ENCODE data around the gene AQP12B.
"Not testable (repeated sequence)": the region's sequence is repeated elsewhere in the genome, so short reads cannot be mapped to it uniquely, and the experiment has no call there.

Gene AQP12B

DNA sequence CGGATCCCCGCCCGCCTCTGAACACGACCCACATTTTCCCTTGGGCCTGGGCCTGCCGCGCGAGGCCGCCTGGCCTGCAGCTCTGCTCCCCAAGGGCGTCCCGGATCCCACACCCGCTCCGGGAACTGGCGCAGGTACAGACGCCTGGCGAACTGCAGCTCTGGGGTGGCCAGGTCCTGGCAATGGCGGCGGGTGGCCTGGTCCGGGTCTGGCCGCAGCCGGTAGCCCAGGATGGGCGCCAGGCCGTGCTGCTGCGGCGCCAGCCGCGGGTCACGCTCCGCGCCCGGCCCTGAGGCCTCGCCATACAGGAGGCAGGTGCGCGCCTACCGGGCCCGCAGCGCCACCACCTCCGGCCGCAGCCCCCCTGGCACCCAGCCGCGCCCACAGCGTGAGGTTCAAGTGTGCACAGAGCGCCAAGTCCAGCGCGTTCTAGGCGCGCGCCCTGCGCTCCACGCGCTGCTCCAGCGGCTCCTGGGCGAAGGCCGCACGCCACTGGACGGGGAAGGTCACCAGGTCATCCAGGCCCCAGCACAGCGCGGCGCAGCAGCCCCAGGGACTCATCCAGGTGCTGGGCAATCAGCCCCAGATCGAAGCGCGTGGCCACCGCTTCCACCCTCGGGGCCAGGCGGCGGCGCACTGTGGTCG is 18.5 kb upstream of the AQP12B start:
- DNase-seq, result no peak

DNA sequence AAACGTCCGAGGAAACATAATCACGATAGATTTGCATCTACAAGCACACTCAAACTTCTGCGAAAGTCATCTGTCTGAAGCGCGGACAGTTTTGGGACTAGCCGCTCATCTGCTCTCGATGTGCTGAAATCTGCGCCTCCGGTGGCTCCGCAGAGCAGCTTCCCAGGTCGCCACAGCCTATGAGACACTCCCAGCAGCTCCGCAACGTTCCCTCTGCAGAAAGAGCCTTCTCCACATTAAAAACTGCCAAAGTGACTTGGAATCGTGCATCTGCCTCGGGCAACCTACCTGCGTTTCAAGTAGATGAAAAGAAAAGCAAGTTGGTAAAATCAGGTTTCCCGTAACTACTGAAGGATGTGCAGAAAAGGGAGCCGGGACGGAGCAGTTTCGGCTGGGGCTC is 17.9 kb upstream of the AQP12B start:
- DNase-seq, result not testable (repeated sequence)

DNA sequence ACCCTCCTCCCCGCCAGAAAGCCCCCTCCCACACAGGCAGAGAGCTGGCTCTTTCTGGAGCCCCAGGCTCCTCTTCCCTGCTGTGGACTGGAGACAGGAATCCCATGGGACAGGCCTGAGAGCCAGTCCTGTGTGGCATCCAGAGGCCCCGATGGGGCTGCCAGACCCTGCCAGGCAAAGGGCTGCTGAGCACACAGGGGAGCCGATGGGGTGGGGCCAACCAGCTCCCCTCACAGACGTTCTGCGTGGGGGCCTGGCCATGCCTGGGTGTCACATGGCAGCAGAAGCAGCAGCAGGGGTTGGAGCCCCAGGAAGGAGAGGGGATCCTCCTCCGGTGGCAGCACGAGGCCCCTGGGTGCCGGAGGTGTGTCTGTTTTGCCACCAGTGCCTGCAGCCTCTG is 17.1 kb upstream of the AQP12B start:
- not testable (repeated sequence) for DNase-seq

DNA sequence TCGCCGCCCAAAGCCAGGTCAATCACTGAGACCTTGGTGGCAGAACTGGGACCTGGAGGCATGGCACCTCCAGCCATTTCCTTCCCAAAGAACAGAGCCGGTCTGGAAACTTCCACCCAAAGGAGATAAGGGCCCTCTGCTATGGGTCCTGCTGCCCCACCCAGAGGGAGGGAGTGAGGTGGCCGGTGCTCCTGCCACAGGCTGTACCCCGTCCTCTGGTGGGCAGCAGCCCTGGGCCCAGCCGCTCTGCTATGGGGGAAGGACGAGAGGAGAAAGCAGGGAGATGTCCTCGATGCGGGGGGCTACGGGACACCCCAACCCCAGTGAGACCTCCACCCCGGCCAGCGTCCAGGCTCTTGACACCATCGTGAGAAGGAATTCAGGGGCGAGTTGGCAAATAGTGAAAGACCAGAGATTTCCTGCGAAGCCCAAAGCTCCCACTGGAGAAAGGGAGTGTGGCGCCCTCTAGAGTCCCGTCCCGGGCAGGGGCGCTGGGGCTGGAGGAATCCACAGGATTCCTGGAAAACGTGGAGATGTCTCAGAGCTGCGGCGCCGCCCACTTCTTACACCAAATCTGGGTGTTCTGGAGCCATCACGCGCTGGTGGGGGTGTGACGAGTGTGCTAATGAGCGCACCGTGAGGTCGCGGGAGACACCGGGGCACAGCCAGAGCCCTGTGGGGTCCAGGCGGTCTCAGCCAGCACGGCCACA is 16.3 kb upstream of the AQP12B start:
- not testable (repeated sequence) for DNase-seq

DNA sequence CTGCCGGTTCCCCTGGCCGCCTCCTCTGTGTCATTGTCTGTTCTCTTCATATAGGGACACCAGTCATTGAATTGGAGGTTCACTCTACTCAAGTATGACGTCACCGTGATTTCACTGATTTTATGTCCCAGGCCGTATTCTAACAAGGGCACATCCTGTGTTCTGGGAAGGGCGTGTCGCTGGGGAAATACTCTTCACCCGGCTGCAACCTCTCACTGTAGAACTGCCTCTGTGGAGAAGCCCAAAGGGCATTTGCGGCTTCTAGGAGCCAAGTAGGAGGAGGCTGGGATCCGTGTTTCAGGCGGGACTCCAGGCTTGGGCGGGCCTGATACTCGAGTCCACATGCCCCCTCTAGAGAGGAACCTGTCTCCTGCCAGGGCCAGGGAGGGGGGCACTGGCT is 13.8 kb upstream of the AQP12B start:
- not testable (repeated sequence) for DNase-seq

DNA sequence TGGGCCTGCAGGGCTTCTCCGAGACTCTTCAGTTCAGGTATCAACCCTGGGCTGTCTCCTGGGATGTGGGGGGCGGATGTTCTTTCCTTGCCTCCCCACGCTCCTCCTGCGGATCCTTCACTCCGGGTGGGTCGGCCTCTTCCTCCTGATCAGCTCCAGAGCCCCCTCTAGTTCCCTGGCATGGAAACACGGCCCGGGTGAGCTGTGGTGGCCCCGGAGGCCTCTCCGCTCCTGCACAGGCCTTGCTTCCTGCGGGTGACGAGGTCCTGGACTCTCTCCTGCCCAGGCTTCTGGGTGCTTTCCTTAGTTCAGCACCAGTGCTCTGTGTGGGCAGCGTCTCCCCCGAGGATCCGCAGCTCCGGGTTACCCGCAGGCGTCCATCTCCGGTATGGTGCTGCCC is 12.9 kb upstream of the AQP12B start:
- DNase-seq, result not testable (repeated sequence)

GRCh38 chr2:240694304-240694703 is 11.6 kb upstream of the AQP12B start:
- DNase-seq, result not testable (repeated sequence)

DNA sequence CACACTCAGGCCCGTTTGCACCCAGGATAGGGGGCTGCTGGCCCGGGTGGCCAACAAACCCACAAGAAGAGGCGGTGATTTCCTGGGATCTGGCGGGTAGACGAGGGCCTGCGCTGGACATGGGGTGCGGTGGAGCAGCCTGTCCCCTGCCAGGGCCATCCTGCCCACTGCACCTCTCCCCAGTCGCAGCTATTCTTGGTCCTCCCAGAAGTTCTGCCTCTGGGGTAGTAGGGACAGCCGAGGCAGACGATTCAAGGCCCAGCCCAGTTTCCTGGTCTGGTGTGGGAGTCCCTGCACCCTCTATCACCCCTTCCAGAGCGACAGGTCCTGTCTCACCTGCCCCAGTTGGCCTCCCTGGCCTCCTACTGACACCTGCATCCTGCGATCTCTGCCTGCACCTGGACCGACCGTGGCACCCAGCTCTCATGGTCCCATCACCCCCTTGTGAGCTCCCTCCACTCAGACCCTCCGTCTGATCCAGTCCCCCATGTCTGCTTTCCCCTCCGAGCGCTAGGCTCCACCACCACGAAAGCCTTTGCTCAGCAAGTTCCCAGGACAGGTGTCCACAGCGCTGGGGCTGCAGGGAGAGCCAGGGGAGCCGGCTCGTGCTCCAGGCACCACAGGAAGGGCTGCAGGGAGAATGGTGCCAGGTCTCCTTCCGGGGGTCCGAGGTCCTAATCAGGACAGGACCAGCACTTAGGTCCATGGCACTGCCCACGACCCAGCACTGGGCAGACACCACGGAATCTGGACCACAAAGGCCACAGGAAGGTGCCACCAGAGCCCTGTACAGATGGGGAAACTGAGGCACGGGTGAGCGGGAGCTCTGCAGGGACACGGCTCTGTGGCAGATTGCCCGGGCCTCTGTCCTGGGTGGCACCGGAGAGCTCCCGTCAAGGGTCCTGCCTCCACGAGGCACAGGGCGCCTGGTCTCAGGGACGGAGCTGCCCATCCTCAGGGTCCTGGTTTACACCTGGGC is 10.2 kb upstream of the AQP12B start:
- DNase-seq, result not testable (repeated sequence)

- DNase-seq, result not testable (repeated sequence)
Measured at GRCh38 chr2:240691631-240692420, 9.1 kb upstream of the AQP12B start, which contains the start of gene AQP12A. Gene AQP12A, plus strand, starts transcription at chr2:240691866. Its CDS starts 48 bp downstream, at chr2:240691914.

DNA sequence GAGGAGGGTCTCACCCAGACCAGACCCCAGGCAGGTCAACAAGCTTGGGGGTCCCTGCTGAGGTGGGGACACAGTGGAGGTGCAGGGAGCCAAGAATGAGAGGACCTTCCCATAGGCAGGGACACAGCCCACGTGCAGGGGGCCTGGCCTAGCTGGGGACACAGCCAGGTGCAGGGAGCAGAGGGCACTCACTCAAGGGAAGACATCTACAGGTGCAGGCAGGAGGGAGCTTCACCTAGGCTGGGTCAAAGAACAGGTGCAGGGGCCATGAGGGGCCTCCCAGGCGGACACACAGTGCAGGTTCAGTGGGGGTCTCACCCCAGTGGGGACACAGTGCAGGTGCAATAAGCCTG is 8.4 kb upstream of the AQP12B start:
- DNase-seq, result not testable (repeated sequence)

DNA sequence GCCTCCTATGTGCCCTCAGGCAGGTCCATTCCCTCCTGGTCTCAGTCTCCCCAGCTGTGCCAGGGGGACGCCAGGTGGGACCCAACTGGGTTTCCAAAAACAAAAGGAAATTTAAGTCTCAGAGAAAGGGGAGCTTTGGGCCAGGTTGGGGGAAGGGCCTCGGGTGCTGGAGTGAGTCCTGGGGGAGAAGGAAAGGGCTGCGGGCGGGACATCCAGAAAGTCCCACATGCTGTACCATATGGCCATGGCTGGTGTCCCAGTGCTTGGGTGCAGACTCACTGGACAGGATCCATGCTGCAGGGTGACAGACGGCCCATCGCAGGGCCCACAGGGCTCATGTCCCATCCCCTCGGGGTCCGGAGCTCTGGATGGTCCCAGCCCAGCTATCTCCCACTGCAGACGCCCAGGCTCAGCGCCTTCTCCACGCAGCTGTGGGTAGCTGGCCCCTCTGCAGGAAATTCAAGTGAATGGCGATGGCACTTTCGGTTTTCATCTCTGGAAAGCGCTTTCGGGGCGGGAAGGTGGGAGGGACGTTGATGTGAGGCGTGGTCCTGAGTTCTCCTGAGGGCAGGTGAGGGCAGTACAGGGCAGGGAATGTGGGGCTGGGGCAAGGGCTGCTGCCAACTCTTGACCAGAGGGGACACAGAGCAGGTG is 7.9 kb upstream of the AQP12B start:
- DNase-seq, result not testable (repeated sequence)

GRCh38 chr2:240689975-240690374 is 7.3 kb upstream of the AQP12B start:
- DNase-seq, result no peak

- no peak for DNase-seq
Measured at GRCh38 chr2:240688553-240688919, 5.9 kb upstream of the AQP12B start.

DNA sequence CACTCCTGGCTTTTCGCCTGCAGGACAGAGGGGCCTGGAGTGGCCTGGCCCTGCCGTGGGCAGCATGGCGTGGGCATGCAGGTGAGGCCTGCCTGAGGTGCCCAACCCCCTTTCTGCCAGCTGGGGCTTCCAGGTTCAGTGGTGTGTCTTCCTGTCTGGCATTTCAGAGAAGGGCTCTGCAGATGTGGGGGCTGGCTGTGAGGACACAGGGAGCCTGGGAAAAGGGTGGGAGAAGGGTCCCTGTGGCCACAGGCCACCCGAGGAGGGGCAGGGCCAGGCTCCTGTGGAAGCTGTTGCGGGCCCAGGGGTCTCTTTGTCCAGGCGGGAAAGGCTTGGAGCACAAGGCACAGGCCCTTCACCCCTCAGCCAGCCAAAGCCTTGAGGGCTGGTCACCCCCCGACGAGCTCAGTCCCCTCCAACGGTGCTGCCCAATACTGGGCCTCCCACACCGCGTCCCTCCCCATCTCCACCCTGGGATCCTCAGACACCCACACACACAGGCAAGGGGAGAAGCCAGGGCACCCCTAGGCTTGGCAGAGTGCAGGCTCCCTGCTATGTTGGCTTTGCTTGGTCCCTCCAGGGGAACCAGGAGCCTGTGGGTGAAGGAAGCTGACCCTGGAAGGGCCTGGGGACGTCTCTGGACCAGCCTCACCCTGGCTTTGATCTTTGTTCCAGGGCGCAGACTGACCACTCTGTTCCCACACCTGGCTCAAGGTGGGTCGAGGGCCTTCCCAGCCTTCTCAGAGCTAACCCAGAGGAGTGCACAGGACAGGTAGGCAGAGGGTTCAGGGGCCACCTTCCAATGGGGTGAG is 5.3 kb upstream of the AQP12B start:
- no peak for DNase-seq

DNA sequence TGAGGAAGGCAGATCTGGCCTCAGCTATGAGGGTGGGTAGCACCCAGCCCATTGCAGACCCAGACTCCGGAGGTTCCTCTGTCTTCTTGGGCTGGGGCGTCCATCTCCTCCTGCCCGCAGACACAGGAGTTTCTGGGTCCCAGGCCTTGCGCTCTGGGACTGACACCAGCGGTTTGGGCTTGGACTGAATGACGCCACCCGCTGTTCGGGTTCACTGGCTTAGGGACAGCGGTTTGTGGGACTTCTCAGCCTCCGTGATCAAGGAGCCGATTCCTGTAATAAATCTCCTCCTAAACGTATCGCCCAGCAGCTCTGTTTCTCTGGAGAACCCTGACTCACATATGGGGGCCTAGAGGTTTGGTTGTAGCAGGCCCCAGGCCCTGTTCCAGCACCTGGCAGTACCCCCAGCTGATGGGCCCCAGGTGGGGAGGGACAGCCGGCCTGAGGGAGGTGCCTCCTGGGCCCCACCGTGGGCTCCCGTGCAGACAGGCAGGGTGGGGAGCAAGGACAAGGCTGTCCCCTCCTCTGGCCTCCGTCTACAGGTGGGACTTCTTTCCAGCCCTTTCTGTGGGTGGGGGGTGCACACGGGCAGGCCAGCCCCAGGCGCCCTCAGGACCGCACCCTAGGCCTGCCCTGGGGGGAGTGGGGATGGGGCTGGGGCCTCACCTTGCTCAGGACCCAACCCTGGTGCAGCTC is 4.5 kb upstream of the AQP12B start:
- DNase-seq, result no peak

GRCh38 chr2:240686460-240686859 is 3.8 kb upstream of the AQP12B start:
- no peak for DNase-seq

DNA sequence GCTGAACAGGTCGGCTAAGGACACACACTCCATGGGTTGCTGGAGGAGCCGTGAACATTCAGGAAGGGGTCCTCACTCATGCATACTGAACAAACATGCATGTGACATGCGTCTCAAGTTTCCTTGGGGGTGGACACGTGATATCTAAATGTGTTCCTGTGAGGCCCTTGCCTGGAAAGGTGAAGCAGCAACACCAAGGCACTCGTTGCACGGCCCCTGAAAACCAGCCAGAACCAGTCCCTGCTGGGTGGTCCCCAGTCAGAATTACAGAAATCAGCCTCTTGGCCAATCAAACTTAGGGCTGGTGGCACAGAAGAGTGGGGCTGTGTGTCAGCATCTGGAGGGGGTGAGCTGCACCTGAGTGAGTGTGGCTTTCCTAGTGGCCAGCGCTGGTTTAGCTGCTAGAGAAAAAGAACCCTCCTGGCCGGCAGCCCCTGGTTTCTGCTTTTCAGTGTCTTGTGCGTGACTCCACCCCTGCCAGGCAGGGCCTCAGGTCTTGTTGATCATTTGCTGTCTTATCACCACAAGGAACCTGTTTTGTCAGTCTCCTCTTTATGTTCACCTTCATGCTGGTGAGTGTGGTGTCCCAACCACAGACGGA is 3.2 kb upstream of the AQP12B start:
- no peak for DNase-seq

GRCh38 chr2:240683980-240684728 is 1.5 kb upstream of the AQP12B start:
- DNase-seq, result not testable (repeated sequence)

GRCh38 chr2:240683329-240683979 is 769 bp upstream of the AQP12B start:
- not testable (repeated sequence) for DNase-seq

All from GDM1 (cell line).